Measurements from ENCODE around the gene SP110. TPM values are rescaled to one million over a fixed set of nuclear protein-coding genes. Genes with fewer than 3 reads are reported as not detected.

The SP110 gene
- total and polyA plus RNA-seq, 2 of the 8 experiments (the other 6 are each of a cell fraction or from before 2014, with no cell fraction given): 3.1 to 7.1 TPM

GRCh38 chr2:230231251-230231650 lies 11.5 kb upstream of the SP110 start:
- no peak overlapping the region for H3K23ac ChIP-seq (ENCODE audit: insufficient read length)
- CTCF ChIA-PET (ENCODE audit: partially characterized antibody): no interaction called here
- TF ChIP-seq SAP30 (IDR thresholded peaks at IDR 0.05; ENCODE audit: insufficient read depth, insufficient replicate concordance, low read length) (no peak), MAX (IDR thresholded peaks at IDR 0.05) (no peak)

More at GRCh38 chr2:230231251-230231650, 11.5 kb upstream of the SP110 start:
- Histone ChIP-seq H2BK15ac (ENCODE audit: low read length) (no peak overlapping the region), H3K27me3 (replicated peaks in 1 of 4; ENCODE audit: control insufficient read depth in 3 of 4, extremely low read depth in 1 of 4, insufficient read depth in 3 of 4, low read length in 3 of 4) (no peaks in the 10 kb centered on the region), H3K4ac (replicated peaks; ENCODE audit: insufficient read length, low read depth, low read length) (no peak overlapping the region), H3K9me3 (ENCODE audit: insufficient read depth in 2 of 2, low read depth in 1 of 2, low read length in 1 of 2) (no peaks in the 10 kb centered on the region; a peak in 1 of 4 replicates), H3K79me1 (ENCODE audit: low read depth, low read length) (no peaks in the 10 kb centered on the region), H3K36me3 (ENCODE audit: control insufficient read depth in 2 of 4, insufficient read depth in 4 of 4, low read length in 3 of 4) (no peaks in the 10 kb centered on the region; a peak in 1 of 8 replicates), H3K9ac (replicated peaks in 1 of 4; ENCODE audit: extremely low read depth in 1 of 4, low read depth in 3 of 4, low read length in 3 of 4) (no peak overlapping the region), H4K5ac (ENCODE audit: insufficient read length, low read depth, low read length) (no peak overlapping the region), H2BK20ac (ENCODE audit: low read length) (no peak overlapping the region), H4K8ac (ENCODE audit: extremely low read depth, insufficient read depth, low read length) (no peak overlapping the region), H3K27ac (ENCODE audit: low read depth, low read length) (no peak overlapping the region), H2AFZ (ENCODE audit: low read length) (no peak overlapping the region), H3K56ac (replicated peaks; ENCODE audit: insufficient read length, low read depth, low read length) (no peak overlapping the region), H2BK5ac (ENCODE audit: low read depth, low read length) (no peak overlapping the region), H2BK120ac (replicated peaks; ENCODE audit: low read depth, low read length) (no peak overlapping the region), H4K91ac (replicated peaks; ENCODE audit: insufficient read length, low read length) (no peak overlapping the region), H3K4me3 (ENCODE audit: extremely low read depth in 1 of 4, insufficient read depth in 2 of 4, low read depth in 3 of 4, low read length in 4 of 4) (no peak overlapping the region), H3K4me1 (replicated peaks in 1 of 4; ENCODE audit: control insufficient read depth in 3 of 4, insufficient read depth in 4 of 4, low read length in 3 of 4) (peaks cover 0 to 3% (median 0%) of the 10 kb centered on the region in 4 experiments; a peak in 1 of 7 replicates), H2AK5ac (ENCODE audit: low read depth, low read length) (no peak overlapping the region), H3K4me2 (ENCODE audit: insufficient read depth in 1 of 2, low read depth in 2 of 2, low read length in 2 of 2) (no peak overlapping the region), H3K14ac (ENCODE audit: insufficient read length) (no peak overlapping the region), H3K79me2 (ENCODE audit: control insufficient read depth in 1 of 2, insufficient read depth in 2 of 2, low read length in 2 of 2) (no peaks in the 10 kb centered on the region), H3K23me2 (ENCODE audit: low read depth, low read length) (no peaks in the 10 kb centered on the region), H4K20me1 (replicated peaks in 1 of 2; ENCODE audit: control insufficient read depth in 1 of 2, insufficient read depth in 2 of 2, low read length in 2 of 2) (no peaks in the 10 kb centered on the region), H2BK12ac (ENCODE audit: low read depth, low read length) (no peak overlapping the region), H3K18ac (ENCODE audit: extremely low read depth, low read length) (no peak overlapping the region)
- WGBS, 2 experiments (ENCODE audit: extremely low coverage in 1 of 2, insufficient coverage in 1 of 2, insufficient read length in 1 of 2, insufficient replicate concordance in 2 of 2, low coverage in 1 of 2, low lambda C conversion rate in 2 of 2, missing lambda C conversion rate in 1 of 2): 87% methylated on average over 3 of the region's 3 CpGs; no CpG with 5 or more reads in 1 of the 2 experiments
- DNase-seq (ENCODE audit: low read depth in 1 of 2, low spot score in 2 of 2): no peak
- POLR2A ChIA-PET (ENCODE audit: partially characterized antibody): no interaction called here
- FAIRE-seq: no peak
